Measurements from ENCODE around the gene BICD2. TPM values are rescaled to one million over a fixed set of nuclear protein-coding genes. Genes with fewer than 3 reads are reported as not detected.

BICD2 gene
- total and polyA plus RNA-seq, 2 of the 8 experiments (the other 6 are each of a cell fraction or from before 2014, with no cell fraction given): 6.6 to 22.8 TPM

DNA sequence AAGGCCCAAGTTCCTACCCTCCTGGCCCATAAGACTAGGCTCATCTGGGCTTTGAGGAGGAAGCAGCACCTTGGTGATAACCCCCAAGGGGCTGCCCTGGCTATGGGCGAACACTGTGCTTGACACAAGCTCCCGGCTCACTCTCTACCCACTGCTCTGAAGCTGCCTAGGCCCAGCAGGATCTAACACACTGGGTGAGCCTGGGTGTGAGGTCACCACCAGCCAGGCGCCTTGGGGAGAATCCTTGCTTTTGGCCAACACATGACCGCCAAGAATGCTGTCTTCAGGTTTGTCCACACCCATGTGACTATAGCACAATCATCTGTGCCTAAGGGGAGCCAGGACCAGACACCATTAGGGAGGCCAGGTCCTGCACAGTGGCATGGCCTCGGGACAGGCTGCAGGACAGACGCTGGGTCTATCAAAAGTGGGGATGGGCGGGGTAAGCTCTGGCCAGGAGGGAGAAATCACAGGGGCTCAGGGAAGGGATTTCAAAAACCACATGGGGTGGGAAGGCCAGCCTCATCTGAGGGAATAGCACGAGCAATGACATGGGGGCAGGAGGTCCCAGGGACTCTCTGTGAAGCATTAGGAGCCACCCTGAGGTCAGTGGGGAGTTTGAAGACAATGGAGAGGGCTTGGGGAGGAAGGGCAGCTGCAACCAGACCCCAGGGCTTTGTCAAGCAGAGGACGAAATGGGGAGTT, 29.6 kb downstream of the BICD2 start (continued):
- no peak for TF ChIP-seq SIX5 (IDR thresholded peaks at IDR 0.05; ENCODE audit: low read depth, low read length)
- TF ChIP-seq RXRA (IDR thresholded peaks at IDR 0.05; ENCODE audit: insufficient read depth, low read depth, low read length): no peak
- TF ChIP-seq, protein P1, sequence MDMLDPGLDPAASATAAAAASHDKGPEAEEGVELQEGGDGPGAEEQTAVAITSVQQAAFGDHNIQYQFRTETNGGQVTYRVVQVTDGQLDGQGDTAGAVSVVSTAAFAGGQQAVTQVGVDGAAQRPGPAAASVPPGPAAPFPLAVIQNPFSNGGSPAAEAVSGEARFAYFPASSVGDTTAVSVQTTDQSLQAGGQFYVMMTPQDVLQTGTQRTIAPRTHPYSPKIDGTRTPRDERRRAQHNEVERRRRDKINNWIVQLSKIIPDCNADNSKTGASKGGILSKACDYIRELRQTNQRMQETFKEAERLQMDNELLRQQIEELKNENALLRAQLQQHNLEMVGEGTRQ (IDR thresholded peaks at IDR 0.05; ENCODE audit: low read length): no peak
- no peak for TF ChIP-seq TBP (IDR thresholded peaks at IDR 0.05; ENCODE audit: low read depth, low read length)

All from H1 (cell line).